ENCODE measurements around the gene FLT4.

FLT4 gene

DNA sequence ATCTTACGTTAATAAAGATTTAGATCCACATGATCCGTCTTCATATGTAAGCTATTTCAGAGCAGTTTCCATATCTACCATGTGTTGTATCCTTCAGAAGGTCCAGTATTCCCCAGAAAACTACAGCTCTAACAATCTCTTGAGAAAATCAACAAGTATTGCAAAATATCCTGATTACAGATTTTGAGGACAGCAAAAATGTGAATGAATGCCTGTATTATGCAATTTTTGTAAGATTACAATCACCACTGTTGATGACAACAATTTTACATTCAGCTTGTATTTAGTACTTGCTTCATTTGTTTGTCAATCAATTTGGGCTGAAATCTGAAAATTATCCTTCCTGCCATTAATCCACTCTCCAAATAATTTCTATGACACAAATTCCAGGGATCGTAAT is 43.0 kb upstream of the FLT4 start:
- Histone ChIP-seq H2AFZ (ENCODE audit: low read length) (no peak overlapping the region), H3F3A (ENCODE audit: insufficient read depth, low read length) (no peaks in the 10 kb centered on the region), H3K4me1 (ENCODE audit: insufficient read depth, low read length, severe bottlenecking) (no peaks in the 10 kb centered on the region), H3K79me2 (ENCODE audit: insufficient read depth, low read length) (no peaks in the 10 kb centered on the region), H3K27ac (ENCODE audit: low read depth, low read length, poor library complexity, severe bottlenecking) (no peak overlapping the region), H3K36me3 (ENCODE audit: insufficient read depth, low read length) (no peaks in the 10 kb centered on the region), H3K9me3 (ENCODE audit: low read length) (peaks cover 7% of the 10 kb centered on the region; the same call in 1 of the 2 replicates), H3K4me3 (ENCODE audit: low read depth, low read length, poor library complexity, severe bottlenecking) (no peak overlapping the region), H3K4me2 (ENCODE audit: low read length) (no peak overlapping the region), H3K9ac (ENCODE audit: low read length) (no peak overlapping the region), H4K20me1 (ENCODE audit: insufficient read depth, low read length) (no peaks in the 10 kb centered on the region), H3K9me2 (ENCODE audit: low read depth, low read length) (no peaks in the 10 kb centered on the region), H3K27me3 (ENCODE audit: insufficient read depth, low read length) (no peaks in the 10 kb centered on the region)
- no peak for TF ChIP-seq EZH2 (IDR thresholded peaks at IDR 0.05; ENCODE audit: borderline replicate concordance, low read length)
- TF ChIP-seq, protein P1, sequence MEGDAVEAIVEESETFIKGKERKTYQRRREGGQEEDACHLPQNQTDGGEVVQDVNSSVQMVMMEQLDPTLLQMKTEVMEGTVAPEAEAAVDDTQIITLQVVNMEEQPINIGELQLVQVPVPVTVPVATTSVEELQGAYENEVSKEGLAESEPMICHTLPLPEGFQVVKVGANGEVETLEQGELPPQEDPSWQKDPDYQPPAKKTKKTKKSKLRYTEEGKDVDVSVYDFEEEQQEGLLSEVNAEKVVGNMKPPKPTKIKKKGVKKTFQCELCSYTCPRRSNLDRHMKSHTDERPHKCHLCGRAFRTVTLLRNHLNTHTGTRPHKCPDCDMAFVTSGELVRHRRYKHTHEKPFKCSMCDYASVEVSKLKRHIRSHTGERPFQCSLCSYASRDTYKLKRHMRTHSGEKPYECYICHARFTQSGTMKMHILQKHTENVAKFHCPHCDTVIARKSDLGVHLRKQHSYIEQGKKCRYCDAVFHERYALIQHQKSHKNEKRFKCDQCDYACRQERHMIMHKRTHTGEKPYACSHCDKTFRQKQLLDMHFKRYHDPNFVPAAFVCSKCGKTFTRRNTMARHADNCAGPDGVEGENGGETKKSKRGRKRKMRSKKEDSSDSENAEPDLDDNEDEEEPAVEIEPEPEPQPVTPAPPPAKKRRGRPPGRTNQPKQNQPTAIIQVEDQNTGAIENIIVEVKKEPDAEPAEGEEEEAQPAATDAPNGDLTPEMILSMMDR (IDR thresholded peaks at IDR 0.05; ENCODE audit: low read length), result no peak

DNA sequence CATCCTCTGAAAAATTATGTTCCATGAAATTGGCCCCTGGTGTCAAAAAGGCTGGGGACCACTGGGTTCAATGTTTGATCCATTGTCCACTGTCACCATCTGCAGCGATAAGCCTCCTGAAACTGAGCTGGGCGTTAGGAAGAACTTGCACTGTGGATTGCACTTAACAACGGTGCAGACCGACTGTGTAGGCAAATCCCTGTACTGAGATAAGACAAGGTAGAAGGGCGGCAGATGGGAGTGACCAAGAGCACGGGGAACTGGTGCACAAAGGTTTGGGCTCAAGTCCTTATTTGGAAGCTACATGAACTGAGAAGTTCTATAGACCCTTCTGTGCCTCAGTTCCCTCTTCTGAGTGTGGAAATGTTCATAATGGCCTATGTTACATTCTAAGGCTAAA is 41.6 kb upstream of the FLT4 start:
- TF ChIP-seq EZH2 (IDR thresholded peaks at IDR 0.05; ENCODE audit: borderline replicate concordance, low read length), result no peak
- TF ChIP-seq, protein P1 (IDR thresholded peaks at IDR 0.05; ENCODE audit: low read length), result no peak
- H3K4me2 ChIP-seq (ENCODE audit: low read length), result no peak overlapping the region
- no peak overlapping the region for H3K9ac ChIP-seq (ENCODE audit: low read length)
- peaks cover 3% of the 10 kb centered on the region; the same call in 1 of the 2 replicates for H3K9me3 ChIP-seq (ENCODE audit: low read length)
- H3K36me3 ChIP-seq (ENCODE audit: insufficient read depth, low read length), result no peaks in the 10 kb centered on the region
- no peak overlapping the region for H3K4me3 ChIP-seq (ENCODE audit: low read depth, low read length, poor library complexity, severe bottlenecking)
- no peak overlapping the region for H2AFZ ChIP-seq (ENCODE audit: low read length)
- no peak overlapping the region for H3K27ac ChIP-seq (ENCODE audit: low read depth, low read length, poor library complexity, severe bottlenecking)
- H4K20me1 ChIP-seq (ENCODE audit: insufficient read depth, low read length), result no peaks in the 10 kb centered on the region
- no peaks in the 10 kb centered on the region for H3K4me1 ChIP-seq (ENCODE audit: insufficient read depth, low read length, severe bottlenecking)
- H3F3A ChIP-seq (ENCODE audit: insufficient read depth, low read length), result no peaks in the 10 kb centered on the region
- H3K9me2 ChIP-seq (ENCODE audit: low read depth, low read length), result no peaks in the 10 kb centered on the region
- H3K27me3 ChIP-seq (ENCODE audit: insufficient read depth, low read length), result no peaks in the 10 kb centered on the region
- no peaks in the 10 kb centered on the region for H3K79me2 ChIP-seq (ENCODE audit: insufficient read depth, low read length)

DNA sequence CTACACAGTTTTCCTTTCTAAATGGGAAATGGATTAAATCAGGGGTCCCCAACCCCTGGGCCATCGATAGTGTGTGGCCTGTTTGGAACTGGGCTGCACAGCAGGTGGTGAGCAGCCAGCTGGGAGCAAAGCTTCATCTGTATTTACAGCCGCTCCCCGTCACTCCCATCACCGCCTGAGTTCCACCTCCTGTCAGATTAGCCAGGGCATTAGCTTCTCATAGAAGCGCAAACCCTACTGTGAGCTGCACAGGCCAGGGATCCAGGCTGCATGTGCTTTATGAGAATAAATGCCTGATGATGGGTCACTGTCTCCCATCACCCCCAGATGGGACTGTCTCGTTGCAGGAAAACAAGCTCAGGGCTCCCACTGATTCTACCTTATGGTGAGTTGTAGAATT is 41.2 kb upstream of the FLT4 start:
- Histone ChIP-seq H3K27ac (ENCODE audit: low read depth, low read length, poor library complexity, severe bottlenecking) (no peak overlapping the region), H2AFZ (ENCODE audit: low read length) (no peak overlapping the region), H3K36me3 (ENCODE audit: insufficient read depth, low read length) (no peaks in the 10 kb centered on the region), H3K4me3 (ENCODE audit: low read depth, low read length, poor library complexity, severe bottlenecking) (no peak overlapping the region), H3K4me1 (ENCODE audit: insufficient read depth, low read length, severe bottlenecking) (no peaks in the 10 kb centered on the region), H3K4me2 (ENCODE audit: low read length) (no peak overlapping the region), H3K79me2 (ENCODE audit: insufficient read depth, low read length) (no peaks in the 10 kb centered on the region), H3K9me3 (ENCODE audit: low read length) (no peaks in the 10 kb centered on the region), H3F3A (ENCODE audit: insufficient read depth, low read length) (no peaks in the 10 kb centered on the region), H4K20me1 (ENCODE audit: insufficient read depth, low read length) (no peaks in the 10 kb centered on the region), H3K9me2 (ENCODE audit: low read depth, low read length) (no peaks in the 10 kb centered on the region), H3K27me3 (ENCODE audit: insufficient read depth, low read length) (no peaks in the 10 kb centered on the region), H3K9ac (ENCODE audit: low read length) (no peak overlapping the region)
- TF ChIP-seq, protein P1 (IDR thresholded peaks at IDR 0.05; ENCODE audit: low read length), result no peak
- TF ChIP-seq EZH2 (IDR thresholded peaks at IDR 0.05; ENCODE audit: borderline replicate concordance, low read length), result no peak
